AG20443 (cell line): ENCODE measurements around the gene ETS1.

Source experiments
- DNase-seq: peaks from one replicate; pipeline ENCODE4 v3.0.0; 2012; ENCODE audit warnings: low spot score, mixed read lengths

ETS1 gene

GRCh38 chr11:128480066-128480465 lies 107.3 kb downstream of the ETS1 start:
- DNase-seq, result no peak

GRCh38 chr11:128479144-128479543 lies 108.2 kb downstream of the ETS1 start:
- no peak for DNase-seq

- DNase-seq, result no peak
Observed at GRCh38 chr11:128478305-128478704, 109.1 kb downstream of the ETS1 start.

GRCh38 chr11:128477811-128478210 lies 109.5 kb downstream of the ETS1 start:
- DNase-seq, result no peak

- DNase-seq, result no peak
Observed at GRCh38 chr11:128477278-128477677, 110.1 kb downstream of the ETS1 start.

GRCh38 chr11:128476729-128477128 lies 110.6 kb downstream of the ETS1 start:
- DNase-seq, result no peak

GRCh38 chr11:128476049-128476448 lies 111.3 kb downstream of the ETS1 start:
- no peak for DNase-seq

GRCh38 chr11:128474036-128474874 lies 113.1 kb downstream of the ETS1 start:
- DNase-seq, result no peak

- peak; percentile 36 for DNase-seq
Observed at GRCh38 chr11:128473636-128474035, 113.7 kb downstream of the ETS1 start.

- DNase-seq, result no peak
Observed at GRCh38 chr11:128472128-128473089, 114.9 kb downstream of the ETS1 start.

- no peak for DNase-seq
Observed at GRCh38 chr11:128471138-128471661, 116.2 kb downstream of the ETS1 start.

GRCh38 chr11:128470081-128470480 lies 117.3 kb downstream of the ETS1 start:
- DNase-seq, result no peak

- no peak for DNase-seq
Observed at GRCh38 chr11:128469220-128469619, 118.1 kb downstream of the ETS1 start.

GRCh38 chr11:128468111-128468510 lies 119.2 kb downstream of the ETS1 start:
- DNase-seq, result no peak

- DNase-seq, result peak; percentile 93
Observed at GRCh38 chr11:128467610-128468041, 119.7 kb downstream of the ETS1 start.

GRCh38 chr11:128467041-128467440 lies 120.3 kb downstream of the ETS1 start:
- DNase-seq, result no peak

GRCh38 chr11:128465946-128466705 lies 121.2 kb downstream of the ETS1 start:
- DNase-seq, result no peak

- no peak for DNase-seq
Observed at GRCh38 chr11:128465531-128465930, 121.8 kb downstream of the ETS1 start.

GRCh38 chr11:128464878-128465450 lies 122.4 kb downstream of the ETS1 start:
- no peak for DNase-seq

GRCh38 chr11:128463979-128464378 lies 123.4 kb downstream of the ETS1 start:
- no peak for DNase-seq

GRCh38 chr11:128463371-128463829 lies 124.0 kb downstream of the ETS1 start:
- DNase-seq, result peak; percentile 67
